Sigmoid colon (tissue), 7 donors: ENCODE results near the gene PTGIS. TPM values are rescaled to one million over a fixed set of nuclear protein-coding genes. Genes with fewer than 3 reads are reported as not detected.

Experiments
- DNase-seq: peaks from one replicate; pipeline ENCODE4 v3.0.0-alpha.2; 2019
- H3K27ac ChIP-seq, 4 donors: fragments of 200-600 bp; sonication (generic); one replicate each; pipeline ENCODE4 v1.5.1; 2016 to 2019; ENCODE audit warnings: mild to moderate bottlenecking in 1 of 4
- H3K27me3 ChIP-seq, 3 donors: fragments of 200-600 bp; sonication (generic); one replicate each; pipeline ENCODE4 v1.5.1; 2019; ENCODE audit warnings: mild to moderate bottlenecking in 1 of 3
- H3K36me3 ChIP-seq, 4 donors: fragments of 200-600 bp; sonication (generic); one replicate each; pipeline ENCODE4 v1.5.1; 2016 to 2019
- H3K4me1 ChIP-seq, 4 donors: fragments of 200-600 bp; sonication (generic); one replicate each; pipeline ENCODE4 v1.5.1; 2017 to 2019
- H3K4me3 ChIP-seq, 4 donors: fragments of 200-600 bp; sonication (generic); one replicate each; pipeline ENCODE4 v1.5.1; 2017 to 2019; ENCODE audit warnings: mild to moderate bottlenecking in 2 of 4, moderate library complexity in 1 of 4
- H3K9me3 ChIP-seq, 4 donors: fragments of 200-600 bp in 3 of 4; sonication (generic) in 3 of 4; one replicate each; pipeline versions ENCODE4 v1.5.1 to v1.6.1; 2013 to 2019
- EP300 ChIP-seq, 4 donors: sonication (generic); formaldehyde crosslinking; IDR thresholded peaks; one replicate each; pipeline ENCODE4 v1.6.1; 2017; ENCODE audit warnings: antibody characterized with exemption in 4 of 4
- POLR2A ChIP-seq, 2 donors: fragments of 450-650 bp; IDR thresholded peaks; one replicate each; pipeline ENCODE4 v1.6.1; 2016; ENCODE audit warnings: antibody characterized with exemption in 2 of 2, mild to moderate bottlenecking in 2 of 2, moderate library complexity in 2 of 2
- POLR2AphosphoS5 ChIP-seq, 4 donors: sonication (generic); formaldehyde crosslinking; IDR thresholded peaks; one replicate each; pipeline ENCODE4 v1.6.1; 2017; ENCODE audit warnings: antibody characterized with exemption in 4 of 4
- WGBS, 2 donors: extraction: QIAGEN DNeasy Blood & Tissue Kit; methylation state at CpG; one replicate each; pipeline ENCODE4 v1.1.7; 2013; 5-methylcytosine and 5-hydroxymethylcytosine counted together
- intact Hi-C: fragments of 100-400 bp; cut with DNase I; formaldehyde crosslinking; loops from one replicate; pipeline ENCODE4 v1.15.1; 2023
- polyA plus RNA-seq, 3 donors: library from polyadenylated mRNA; stranded (reverse); fragments of 200-250 nt; gene quantifications; one replicate each; pipeline ENCODE4 v1.2.3, GENCODE V29; 2013
- total RNA-seq, 4 donors: library from RNA; depleted of rRNA; stranded (reverse); fragments of >200 nt; gene quantifications; one replicate each; pipeline ENCODE4 v1.1.0, GENCODE V29; 2016
- TF ChIP-seq, protein P1 (sequence below), 4 experiments: fragments of 450-650 bp in 3 of 4; fragments of 200-600 bp in 1 of 4; IDR thresholded peaks; one replicate each; pipeline ENCODE4 v1.5.1; 2016 to 2019; ENCODE audit warnings: antibody characterized with exemption in 4 of 4, mild to moderate bottlenecking in 3 of 4, moderate library complexity in 2 of 4
- donor health status: healthy with polysubstance abuse.
- donor health status: Bipolar disorder and iron deficiency.
- donor health status: healthy.

Gene PTGIS
- total and polyA plus RNA-seq, 7 donors, result 0.46 to 241 (median 55.3) TPM

GRCh38 chr20:49560646-49561045, 7.3 kb downstream of the PTGIS start:
- intact Hi-C loops, result no loop called here
- Histone ChIP-seq H3K4me1 (peaks cover 0 to 60% (median 33%) of the 10 kb centered on the region in 4 donors), H3K36me3 (no peaks in the 10 kb centered on the region), H3K27ac (peak overlapping the region; percentile 75 to 91 (median 78)), H3K9me3 (no peaks in the 10 kb centered on the region), H3K27me3 (no peaks in the 10 kb centered on the region), H3K4me3 (no peak overlapping the region)
- DNase-seq, result peak; percentile 68
- WGBS, 2 donors, result 82 to 87% methylated on average over 11 of the region's 11 CpGs
- no peak for TF ChIP-seq POLR2A (IDR thresholded peaks at IDR 0.05)
- TF ChIP-seq, protein P1, sequence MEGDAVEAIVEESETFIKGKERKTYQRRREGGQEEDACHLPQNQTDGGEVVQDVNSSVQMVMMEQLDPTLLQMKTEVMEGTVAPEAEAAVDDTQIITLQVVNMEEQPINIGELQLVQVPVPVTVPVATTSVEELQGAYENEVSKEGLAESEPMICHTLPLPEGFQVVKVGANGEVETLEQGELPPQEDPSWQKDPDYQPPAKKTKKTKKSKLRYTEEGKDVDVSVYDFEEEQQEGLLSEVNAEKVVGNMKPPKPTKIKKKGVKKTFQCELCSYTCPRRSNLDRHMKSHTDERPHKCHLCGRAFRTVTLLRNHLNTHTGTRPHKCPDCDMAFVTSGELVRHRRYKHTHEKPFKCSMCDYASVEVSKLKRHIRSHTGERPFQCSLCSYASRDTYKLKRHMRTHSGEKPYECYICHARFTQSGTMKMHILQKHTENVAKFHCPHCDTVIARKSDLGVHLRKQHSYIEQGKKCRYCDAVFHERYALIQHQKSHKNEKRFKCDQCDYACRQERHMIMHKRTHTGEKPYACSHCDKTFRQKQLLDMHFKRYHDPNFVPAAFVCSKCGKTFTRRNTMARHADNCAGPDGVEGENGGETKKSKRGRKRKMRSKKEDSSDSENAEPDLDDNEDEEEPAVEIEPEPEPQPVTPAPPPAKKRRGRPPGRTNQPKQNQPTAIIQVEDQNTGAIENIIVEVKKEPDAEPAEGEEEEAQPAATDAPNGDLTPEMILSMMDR (IDR thresholded peaks at IDR 0.05), result no peak

GRCh38 chr20:49560186-49560585, 7.8 kb downstream of the PTGIS start:
- Histone ChIP-seq H3K27ac (peak overlapping the region; percentile 75 to 91 (median 78)), H3K4me1 (peaks cover 0 to 58% (median 34%) of the 10 kb centered on the region in 4 donors), H3K27me3 (no peaks in the 10 kb centered on the region), H3K36me3 (no peaks in the 10 kb centered on the region), H3K9me3 (no peaks in the 10 kb centered on the region), H3K4me3 (no peak overlapping the region)
- TF ChIP-seq EP300 (IDR thresholded peaks at IDR 0.05) (no peak), POLR2AphosphoS5 (IDR thresholded peaks at IDR 0.05) (no peak), POLR2A (IDR thresholded peaks at IDR 0.05) (no peak)
- TF ChIP-seq, protein P1 (IDR thresholded peaks at IDR 0.05), result no peak
- no peak for DNase-seq
- WGBS, 2 donors, result 87 to 90% methylated on average over 7 of the region's 7 CpGs
- intact Hi-C loops, result no loop called here

GRCh38 chr20:49559411-49560081, 8.4 kb downstream of the PTGIS start:
- H3K4me1 ChIP-seq, result peaks cover 0 to 63% (median 37%) of the 10 kb centered on the region in 4 donors
- peak overlapping the region in 1 of 4 donors; percentile 4 for H3K4me3 ChIP-seq
- 80 to 89% methylated on average over 19 of the region's 19 CpGs for WGBS, 2 donors
- TF ChIP-seq, protein P1 (IDR thresholded peaks at IDR 0.05), result no peak
- TF ChIP-seq EP300 (IDR thresholded peaks at IDR 0.05) (no peak), POLR2A (IDR thresholded peaks at IDR 0.05) (no peak), POLR2AphosphoS5 (IDR thresholded peaks at IDR 0.05) (peak; percentile 31 to 73 (median 58))
- peak; percentile 75 for DNase-seq
- H3K27ac ChIP-seq, result peak overlapping the region; percentile 75 to 91 (median 78)
- H3K27me3 ChIP-seq, result no peaks in the 10 kb centered on the region
- no peaks in the 10 kb centered on the region for H3K9me3 ChIP-seq
- intact Hi-C loops, result no loop called here
- H3K36me3 ChIP-seq, result no peaks in the 10 kb centered on the region

DNA sequence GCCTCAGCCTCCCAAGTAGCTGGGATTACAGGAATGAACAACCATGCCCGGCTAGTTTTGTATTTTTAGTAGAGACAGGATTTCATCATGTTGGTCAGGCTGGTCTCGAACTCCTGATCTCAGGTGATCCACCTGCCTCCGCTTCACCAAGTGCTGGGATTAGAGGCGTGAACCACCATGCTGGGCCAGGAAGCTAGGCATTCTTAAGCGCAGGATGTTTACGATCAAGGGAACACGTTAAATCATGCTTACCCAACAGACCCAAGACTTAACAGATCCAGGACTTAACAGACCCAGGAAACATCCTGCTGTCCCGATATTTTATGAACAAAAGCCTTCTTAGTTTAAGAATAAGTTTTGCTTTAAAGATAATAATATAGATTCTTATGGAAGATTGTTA, 9.1 kb downstream of the PTGIS start:
- no peak overlapping the region for H3K4me3 ChIP-seq
- intact Hi-C loops, result no loop called here
- 63 to 71% methylated on average over 8 of the region's 8 CpGs for WGBS, 2 donors
- H3K27ac ChIP-seq, result peak overlapping the region; percentile 75 to 91 (median 78)
- H3K4me1 ChIP-seq, result peaks cover 0 to 65% (median 44%) of the 10 kb centered on the region in 4 donors
- DNase-seq, result peak; percentile 36
- TF ChIP-seq POLR2AphosphoS5 (IDR thresholded peaks at IDR 0.05), result no peak
- TF ChIP-seq EP300 (IDR thresholded peaks at IDR 0.05), result no peak
- TF ChIP-seq POLR2A (IDR thresholded peaks at IDR 0.05), result no peak
- TF ChIP-seq, protein P1 (IDR thresholded peaks at IDR 0.05), result no peak
- no peaks in the 10 kb centered on the region for H3K9me3 ChIP-seq
- no peaks in the 10 kb centered on the region for H3K36me3 ChIP-seq
- H3K27me3 ChIP-seq, result no peaks in the 10 kb centered on the region
